Fibroblast of villous mesenchyme (primary cell): ENCODE measurements around the gene PITX3. TPM values are rescaled to one million over a fixed set of nuclear protein-coding genes. Genes with fewer than 3 reads are reported as not detected.

Experiments used
- DNase-seq: peaks from one replicate; pipeline ENCODE4 v3.0.0-alpha.2; 2010; ENCODE audit warnings: low read depth
- H3K4me3 ChIP-seq: 2 replicates; pipeline ENCODE4 v1.5.1; 2011; ENCODE audit warnings: low read depth, mild to moderate bottlenecking, low read length
- total RNA-seq: library from RNA; depleted of rRNA; stranded (reverse); fragments of >200 nt; gene quantifications from 2 replicates; pipeline ENCODE4 v1.2.3, GENCODE V29; 2012
- TF ChIP-seq, protein P1 (sequence below): IDR thresholded peaks from 2 replicates; pipeline ENCODE4 v1.5.1; 2012; ENCODE audit warnings: low read depth, mild to moderate bottlenecking, low read length; ENCODE audit not compliant: insufficient read depth

Gene PITX3
- total RNA-seq, 1 donor = not detected

DNA sequence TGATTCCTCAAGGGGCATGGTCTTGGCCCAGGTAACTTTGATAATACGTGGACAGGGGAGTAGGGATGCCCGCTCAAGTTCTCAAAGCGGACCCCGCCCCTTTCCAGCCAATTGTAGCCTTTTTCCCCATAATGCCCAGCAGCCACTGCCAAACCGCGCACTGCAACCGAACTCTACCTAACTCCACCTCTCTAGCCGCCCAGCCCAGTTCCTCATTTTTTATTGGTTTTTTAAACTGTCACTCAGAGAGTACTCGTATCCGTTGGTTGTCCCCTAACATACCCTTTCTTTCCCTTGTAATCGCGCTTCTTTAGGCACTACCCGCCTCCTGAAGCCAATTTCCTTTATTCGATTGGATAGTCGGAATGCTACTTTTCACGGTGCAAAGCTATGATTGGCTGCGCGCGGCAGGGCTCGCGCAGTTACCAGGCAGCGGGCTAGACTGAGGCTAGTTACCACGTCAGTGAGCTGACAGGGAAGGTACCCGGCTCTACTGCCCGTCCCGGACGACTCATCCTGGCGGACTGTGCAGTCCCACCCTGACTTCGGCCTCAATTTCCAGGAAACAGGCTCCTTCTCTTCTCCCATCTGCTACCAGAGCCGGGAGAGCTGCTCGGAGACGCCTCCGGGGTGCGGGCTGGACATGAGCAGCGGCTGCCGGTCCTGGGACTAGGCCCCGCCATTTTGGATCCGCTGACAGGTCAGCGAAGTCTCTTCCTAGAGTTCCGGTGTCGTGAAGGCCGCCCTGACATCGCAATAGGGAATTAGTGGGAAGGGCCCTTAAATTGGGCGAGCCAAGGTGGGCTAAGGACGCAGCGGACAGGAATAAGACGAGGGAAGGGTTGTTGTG lies 4.0 kb upstream of the PITX3 start, which contains the start of gene GBF1:
Gene GBF1, plus strand, starts transcription at position 451 of the 850 bp plus-strand sequence. CDS start 13,407 bp downstream, outside the sequence.
- peak within 1 kb of the TSS; percentile 99 for H3K4me3 ChIP-seq
- DNase-seq = peak; percentile 100
- TF ChIP-seq, protein P1, sequence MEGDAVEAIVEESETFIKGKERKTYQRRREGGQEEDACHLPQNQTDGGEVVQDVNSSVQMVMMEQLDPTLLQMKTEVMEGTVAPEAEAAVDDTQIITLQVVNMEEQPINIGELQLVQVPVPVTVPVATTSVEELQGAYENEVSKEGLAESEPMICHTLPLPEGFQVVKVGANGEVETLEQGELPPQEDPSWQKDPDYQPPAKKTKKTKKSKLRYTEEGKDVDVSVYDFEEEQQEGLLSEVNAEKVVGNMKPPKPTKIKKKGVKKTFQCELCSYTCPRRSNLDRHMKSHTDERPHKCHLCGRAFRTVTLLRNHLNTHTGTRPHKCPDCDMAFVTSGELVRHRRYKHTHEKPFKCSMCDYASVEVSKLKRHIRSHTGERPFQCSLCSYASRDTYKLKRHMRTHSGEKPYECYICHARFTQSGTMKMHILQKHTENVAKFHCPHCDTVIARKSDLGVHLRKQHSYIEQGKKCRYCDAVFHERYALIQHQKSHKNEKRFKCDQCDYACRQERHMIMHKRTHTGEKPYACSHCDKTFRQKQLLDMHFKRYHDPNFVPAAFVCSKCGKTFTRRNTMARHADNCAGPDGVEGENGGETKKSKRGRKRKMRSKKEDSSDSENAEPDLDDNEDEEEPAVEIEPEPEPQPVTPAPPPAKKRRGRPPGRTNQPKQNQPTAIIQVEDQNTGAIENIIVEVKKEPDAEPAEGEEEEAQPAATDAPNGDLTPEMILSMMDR = no peak

DNA sequence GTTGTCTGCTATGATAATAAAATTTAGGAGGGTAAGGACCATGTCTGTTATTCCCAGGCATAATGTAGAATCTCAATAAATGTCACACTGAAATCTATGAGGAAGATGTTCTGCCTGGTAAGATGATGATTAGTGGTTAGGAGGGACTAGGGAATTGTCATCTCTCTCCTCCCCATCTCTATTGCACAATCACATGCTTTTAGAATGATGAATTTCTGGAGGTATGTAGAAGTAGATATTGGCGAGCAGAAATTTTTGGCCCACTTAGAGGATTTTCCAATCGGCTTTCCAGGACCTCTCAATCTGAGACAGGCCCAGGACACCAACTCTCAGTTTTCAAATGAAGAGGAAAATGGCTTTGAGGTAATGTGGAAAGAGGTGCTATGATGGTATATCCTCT lies 2.0 kb upstream of the PITX3 start:
- DNase-seq = peak; percentile 79

DNA sequence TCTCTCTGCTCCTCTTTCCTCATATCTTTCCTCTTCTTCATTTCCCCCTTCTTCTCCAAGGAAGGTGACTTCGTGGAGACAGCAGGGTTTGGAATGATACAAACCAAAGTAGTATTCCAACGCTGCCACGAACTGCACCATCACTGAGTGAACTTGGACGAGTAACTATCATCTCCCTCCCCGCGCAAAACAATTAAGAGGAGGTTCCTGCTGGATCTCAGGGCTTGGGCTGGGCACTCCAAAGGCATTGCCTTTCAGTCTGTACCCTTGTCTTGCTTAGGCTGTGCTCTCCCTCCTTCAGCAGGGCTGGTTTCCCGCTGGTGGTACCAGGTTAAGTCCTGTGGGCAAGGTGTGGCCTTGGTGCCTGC lies 790 bp upstream of the PITX3 start:
- no peak for DNase-seq
- peak overlapping the region; percentile 70 for H3K4me3 ChIP-seq

More for the DNA sequence above, 2.0 kb upstream of the PITX3 start:
- H3K4me3 ChIP-seq = no peak overlapping the region
- TF ChIP-seq, protein P1 = no peak

DNA sequence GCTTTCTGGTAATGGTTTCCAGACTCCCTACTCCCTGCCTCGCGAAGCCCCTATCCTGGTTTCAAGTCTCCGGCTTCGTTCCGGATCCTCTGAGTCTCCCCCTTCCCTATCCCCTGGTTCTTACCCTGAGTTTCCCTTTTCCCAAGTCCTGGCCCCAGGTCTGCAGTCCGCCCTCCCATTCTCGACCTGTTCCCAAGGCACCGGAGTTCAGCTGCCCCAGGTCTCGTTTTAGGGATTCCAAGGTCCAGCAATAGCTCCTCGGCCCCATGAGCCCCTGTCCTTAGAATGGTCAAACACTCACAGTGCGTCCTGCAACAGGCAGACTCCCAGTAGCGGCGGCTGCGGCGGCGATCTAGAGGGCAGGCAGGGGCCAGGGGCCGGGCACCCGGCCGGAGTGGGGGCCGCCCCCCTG lies 274 bp downstream of the PITX3 start:
- peak overlapping the region; percentile 70 for H3K4me3 ChIP-seq
- DNase-seq = peak; percentile 12
- TF ChIP-seq, protein P1 = no peak

More for the DNA sequence above, 790 bp upstream of the PITX3 start:
- TF ChIP-seq, protein P1 = no peak

DNA sequence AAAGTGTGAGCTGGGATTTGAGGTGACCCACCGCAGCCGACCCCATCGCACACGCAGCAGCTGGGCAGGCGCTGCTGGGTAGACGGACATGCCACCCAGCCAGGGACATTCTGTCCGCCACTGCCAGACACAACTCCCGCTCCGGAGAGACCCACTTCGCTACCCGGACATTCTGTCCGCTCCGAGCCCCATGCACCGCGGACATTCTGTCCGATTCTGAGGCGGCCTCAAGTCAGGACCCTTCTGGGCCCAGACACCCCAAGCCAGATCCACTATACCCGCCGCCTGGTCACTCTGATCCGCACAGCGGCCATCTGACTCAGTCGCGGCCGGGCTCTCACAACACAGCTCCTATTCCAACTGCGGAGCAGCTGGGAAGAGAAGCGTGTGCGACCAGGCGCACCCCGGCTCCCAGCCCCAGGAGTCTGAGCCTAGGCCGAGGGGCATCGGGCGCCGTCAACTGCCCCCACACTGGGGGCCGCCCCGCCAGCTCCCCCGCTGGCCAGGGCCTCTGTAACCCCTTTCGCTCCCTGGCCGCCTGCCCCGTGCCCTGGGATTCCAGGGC lies 763 bp downstream of the PITX3 start:
- TF ChIP-seq, protein P1 = no peak
- no peak for DNase-seq
- peak overlapping the region; percentile 70 for H3K4me3 ChIP-seq

DNA sequence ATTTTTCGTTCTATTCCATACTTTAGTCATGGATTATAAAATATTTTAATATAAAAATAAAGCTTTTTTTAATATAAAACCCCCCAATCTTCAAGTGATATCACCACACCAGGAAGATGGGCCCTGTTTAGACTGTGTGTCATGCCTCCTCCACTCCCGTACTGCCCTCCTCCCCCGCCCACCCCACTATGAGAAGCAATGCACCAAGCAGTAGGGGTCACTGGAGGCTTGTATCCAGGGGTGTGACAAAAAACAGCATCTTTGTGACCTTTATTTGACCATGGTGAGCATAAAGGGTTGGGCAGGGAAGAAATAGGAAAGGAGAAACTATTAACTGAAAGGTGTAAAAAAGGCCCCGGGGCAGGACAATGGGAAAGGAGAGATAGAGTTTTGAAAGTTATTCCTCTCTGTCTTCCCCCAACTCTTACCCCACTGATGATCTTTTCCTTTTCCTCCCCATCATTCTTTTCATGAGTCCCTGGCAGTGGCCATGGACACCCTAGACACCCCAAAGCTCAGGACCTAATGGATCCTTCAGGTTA lies 3.5 kb downstream of the PITX3 start:
- no peak for DNase-seq
- H3K4me3 ChIP-seq = no peak overlapping the region
- TF ChIP-seq, protein P1 = no peak
